K562 (cell line): ENCODE measurements around the gene KMT2C. TPM values are rescaled to one million over a fixed set of nuclear protein-coding genes. Genes with fewer than 3 reads are reported as not detected.

Source experiments
- ATF2 ChIP-seq: sonication (generic); formaldehyde crosslinking; IDR thresholded peaks from 2 replicates; pipeline ENCODE4 v1.8.1; 2022; ENCODE audit warnings: missing genetic modification reagents
- ATF4 ChIP-seq: fragments of 450-650 bp; formaldehyde crosslinking; IDR thresholded peaks from 2 replicates; pipeline ENCODE4 v1.4.0; 2022; ENCODE audit warnings: mild to moderate bottlenecking, moderate library complexity
- BCOR ChIP-seq: fragments of 450-650 bp; IDR thresholded peaks from 2 replicates; pipeline ENCODE4 v1.6.1; 2016
- CBX5 ChIP-seq: IDR thresholded peaks from 2 replicates; pipeline ENCODE4 v1.6.1; 2014; ENCODE audit warnings: low read depth, borderline replicate concordance
- CREB1 ChIP-seq, 2 experiments: sonication (generic) in 1 of 2; formaldehyde crosslinking in 1 of 2; IDR thresholded peaks; 2 replicates each; pipeline versions ENCODE4 v1.6.1 to v1.8.0; 2012 to 2022; ENCODE audit warnings: inconsistent platforms in 1 of 2, mild to moderate bottlenecking in 1 of 2, missing genetic modification reagents in 1 of 2, moderate library complexity in 1 of 2
- ERF ChIP-seq: fragments of 450-650 bp; formaldehyde crosslinking; IDR thresholded peaks from 2 replicates; pipeline ENCODE4 v1.4.0; 2020; ENCODE audit warnings: mild to moderate bottlenecking, mixed read lengths
- HDAC1 ChIP-seq, 2 experiments: fragments of 450-650 bp; IDR thresholded peaks; 2 replicates each; pipeline ENCODE4 v1.6.1; 2016 to 2017; ENCODE audit warnings: inconsistent platforms in 1 of 2, mild to moderate bottlenecking in 1 of 2, moderate library complexity in 1 of 2
- ILF3 ChIP-seq: fragments of 450-650 bp; IDR thresholded peaks from 2 replicates; pipeline ENCODE4 v1.6.1; 2018; ENCODE audit warnings: antibody characterized with exemption, mild to moderate bottlenecking, moderate library complexity, borderline replicate concordance
- NBN ChIP-seq: fragments of 450-650 bp; IDR thresholded peaks from 2 replicates; pipeline ENCODE4 v1.6.1; 2016; ENCODE audit warnings: low read depth, mild to moderate bottlenecking
- REST ChIP-seq, 2 experiments: fragments of 450-650 bp; formaldehyde crosslinking in 1 of 2; IDR thresholded peaks; 2 replicates each; pipeline versions ENCODE4 v1.4.0 to v1.6.1; 2014 to 2020; ENCODE audit warnings: mild to moderate bottlenecking in 2 of 2, borderline replicate concordance in 1 of 2, low read depth in 1 of 2
- RFX7 ChIP-seq: fragments of 250-450 bp; sonication (Bioruptor Pico); IDR thresholded peaks from 2 replicates; pipeline ENCODE4 v1.5.1; 2021; ENCODE audit warnings: mild to moderate bottlenecking
- RUNX1 ChIP-seq: sonication (generic); IDR thresholded peaks from 2 replicates; pipeline ENCODE4 v1.6.1; 2016; ENCODE audit warnings: antibody characterized with exemption, low read depth
- TAF9B ChIP-seq: fragments of 450-650 bp; IDR thresholded peaks from 2 replicates; pipeline ENCODE4 v1.6.1; 2018; ENCODE audit warnings: mild to moderate bottlenecking; ENCODE audit not compliant: partially characterized antibody
- TOE1 ChIP-seq, 2 experiments: fragments of 450-650 bp in 1 of 2; sonication (generic) in 1 of 2; formaldehyde crosslinking in 1 of 2; IDR thresholded peaks; 2 replicates each; pipeline versions ENCODE4 v1.7.1 to v1.8.0; 2016 to 2022; ENCODE audit warnings: borderline replicate concordance in 2 of 2, mild to moderate bottlenecking in 2 of 2, antibody characterized with exemption in 1 of 2, inconsistent platforms in 1 of 2, low read depth in 1 of 2, missing genetic modification reagents in 1 of 2, moderate library complexity in 1 of 2
- ZC3H11A ChIP-seq: IDR thresholded peaks from 2 replicates; pipeline ENCODE4 v1.6.1; 2012; ENCODE audit warnings: low read depth, low read length, improper control_type of control experiment
- ZNF165 ChIP-seq: fragments of 250-450 bp; sonication (Bioruptor Pico); IDR thresholded peaks from 2 replicates; pipeline ENCODE4 v1.4.0; 2020; ENCODE audit warnings: borderline replicate concordance
- ZNF212 ChIP-seq: fragments of 450-650 bp; formaldehyde crosslinking; IDR thresholded peaks from 2 replicates; pipeline ENCODE4 v1.4.0; 2020; ENCODE audit warnings: mild to moderate bottlenecking
- polyA plus RNA-seq, 8 experiments: library from polyadenylated mRNA; depleted of rRNA in 4 of 8; stranded (reverse) in 5 of 8; unstranded in 3 of 8; fragments of >200 nt; fragmentation: Nextera tagmentation in 2 of 8; fragmentation: Illumina TruSeq in 1 of 8; extraction: Ambion mirVana in 2 of 8; extraction: Trizol in 1 of 8; gene quantifications; 2 replicates each; pipeline versions ENCODE4 v1.2.1 to v1.2.3, GENCODE V29; 2011 to 2014; ENCODE audit warnings: inconsistent platforms in 1 of 8, missing spikeins in 1 of 8
- total RNA-seq, 7 experiments: library from RNA; depleted of rRNA in 6 of 7; stranded (reverse); fragments of >200 nt in 6 of 7; fragmentation: Illumina TruSeq in 2 of 7; extraction: Trizol in 2 of 7; gene quantifications; 2 replicates each; pipeline versions ENCODE4 v1.2.1 to v1.2.3, GENCODE V29; 2011 to 2021; ENCODE audit warnings: low replicate concordance in 1 of 7

The KMT2C gene
- total and polyA plus RNA-seq, 9 of the 15 experiments (the other 6 are each of a cell fraction or from before 2014, with no cell fraction given) = 4.9 to 67.8 (median 27.1) TPM

GRCh38 chr7:152462995-152463708 lies 27.3 kb upstream of the KMT2C start (continued):
- TF ChIP-seq CBX5 (0 out of 2 replicates have a peak, but pooled peaks have one; percentile 14), HDAC1 (IDR thresholded peaks at IDR 0.05) (peak in 1 of 2 experiments; percentile 89; a peak in 2 of 4 replicates), ILF3 (no peak), ATF2 (CRISPR knock-in tag) (no peak), REST (IDR thresholded peaks at IDR 0.05; ENCODE audit: borderline replicate concordance) (no peak), REST (CRISPR knock-in tag; IDR thresholded peaks at IDR 0.05; ENCODE audit: low read depth) (peak; percentile 81; the same call in 1 of the 2 replicates), RFX7 (no peak), ATF4 (peak; percentile 64; the same call in 1 of the 2 replicates), ZC3H11A (no peak), ZNF165 (peak; percentile 79; the same call in 1 of the 2 replicates), ERF (0 out of 2 replicates have a peak, but pooled peaks have one; percentile 51), ZNF212 (CRISPR knock-in tag) (0 out of 2 replicates have a peak, but pooled peaks have one; percentile 36), TAF9B (peak; percentile 81), NBN (peak; percentile 75; the same call in 1 of the 2 replicates), BCOR (peak; percentile 73), TOE1 (IDR thresholded peaks at IDR 0.05; ENCODE audit: borderline replicate concordance) (peak; percentile 4; the same call in 1 of the 2 replicates), TOE1 (CRISPR knock-in tag; IDR thresholded peaks at IDR 0.05; ENCODE audit: borderline replicate concordance, low read depth) (no peak), CREB1 (IDR thresholded peaks at IDR 0.05) (no peak), CREB1 (CRISPR knock-in tag; IDR thresholded peaks at IDR 0.05) (no peak), RUNX1 (no peak)
